ENCODE measurements around the gene CRACR2A. TPM values are rescaled to one million over a fixed set of nuclear protein-coding genes. Genes with fewer than 3 reads are reported as not detected.

CRACR2A gene
- total RNA-seq, 4 donors from 2014 or later: 1.2 to 7.9 (median 2.2) TPM

DNA sequence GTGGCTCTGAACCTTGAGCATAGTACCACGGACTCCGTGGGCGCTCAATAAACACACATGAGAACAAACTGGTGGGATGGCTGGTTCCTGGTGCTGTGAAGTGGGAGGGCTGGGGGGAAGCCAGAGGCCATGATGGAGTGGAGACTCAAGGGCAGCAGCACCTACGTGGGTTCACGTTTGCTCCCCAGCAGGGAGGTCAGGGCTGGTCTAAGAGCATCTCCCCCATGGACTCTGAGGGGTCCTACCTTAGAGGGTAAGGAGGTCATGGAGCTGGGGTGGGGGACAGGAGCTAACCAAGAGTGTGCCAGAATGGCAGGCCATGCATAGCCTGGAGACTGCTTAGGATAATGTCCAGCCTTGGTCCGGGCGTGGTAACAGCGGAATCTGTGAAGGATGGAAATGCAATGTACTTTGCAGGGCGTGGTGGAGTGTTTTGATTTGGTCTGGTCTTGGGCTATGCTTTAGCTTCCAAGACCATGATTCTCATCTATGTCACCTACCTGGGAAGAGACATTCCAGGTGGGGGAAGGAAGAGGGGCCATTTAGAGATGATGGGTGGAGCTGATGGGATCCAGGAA lies 158.9 kb downstream of the CRACR2A start:
- DNase-seq: no peak
- Histone ChIP-seq H3K27me3 (no peaks in the 10 kb centered on the region), H3K27ac (no peak overlapping the region), H3K4me3 (replicated peaks in 1 of 3) (no peak overlapping the region), H3K4me1 (peaks cover 0 to 15% of the 10 kb centered on the region in 2 donors), H3K36me3 (no peaks in the 10 kb centered on the region), H3K9me3 (no peaks in the 10 kb centered on the region)
- WGBS, 2 donors: 90 to 96% methylated on average over 9 of the region's 9 CpGs
- TF ChIP-seq POLR2A (IDR thresholded peaks at IDR 0.05): no peak
- TF ChIP-seq, protein P1, sequence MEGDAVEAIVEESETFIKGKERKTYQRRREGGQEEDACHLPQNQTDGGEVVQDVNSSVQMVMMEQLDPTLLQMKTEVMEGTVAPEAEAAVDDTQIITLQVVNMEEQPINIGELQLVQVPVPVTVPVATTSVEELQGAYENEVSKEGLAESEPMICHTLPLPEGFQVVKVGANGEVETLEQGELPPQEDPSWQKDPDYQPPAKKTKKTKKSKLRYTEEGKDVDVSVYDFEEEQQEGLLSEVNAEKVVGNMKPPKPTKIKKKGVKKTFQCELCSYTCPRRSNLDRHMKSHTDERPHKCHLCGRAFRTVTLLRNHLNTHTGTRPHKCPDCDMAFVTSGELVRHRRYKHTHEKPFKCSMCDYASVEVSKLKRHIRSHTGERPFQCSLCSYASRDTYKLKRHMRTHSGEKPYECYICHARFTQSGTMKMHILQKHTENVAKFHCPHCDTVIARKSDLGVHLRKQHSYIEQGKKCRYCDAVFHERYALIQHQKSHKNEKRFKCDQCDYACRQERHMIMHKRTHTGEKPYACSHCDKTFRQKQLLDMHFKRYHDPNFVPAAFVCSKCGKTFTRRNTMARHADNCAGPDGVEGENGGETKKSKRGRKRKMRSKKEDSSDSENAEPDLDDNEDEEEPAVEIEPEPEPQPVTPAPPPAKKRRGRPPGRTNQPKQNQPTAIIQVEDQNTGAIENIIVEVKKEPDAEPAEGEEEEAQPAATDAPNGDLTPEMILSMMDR (IDR thresholded peaks at IDR 0.05): no peak
- intact Hi-C loops (cut with DNase I): no loop called here

GRCh38 chr12:3592856-3593625 lies 159.9 kb downstream of the CRACR2A start:
- WGBS, 2 donors: 90 to 91% methylated on average over 30 of the region's 30 CpGs
- Histone ChIP-seq H3K27me3 (no peaks in the 10 kb centered on the region), H3K27ac (no peak overlapping the region), H3K36me3 (no peaks in the 10 kb centered on the region), H3K4me1 (peaks cover 0 to 8% of the 10 kb centered on the region in 2 donors), H3K4me3 (replicated peaks in 1 of 3) (no peak overlapping the region), H3K9me3 (no peaks in the 10 kb centered on the region)
- intact Hi-C loops (cut with DNase I): no loop called here
- no peak for DNase-seq
- TF ChIP-seq POLR2A (IDR thresholded peaks at IDR 0.05): no peak
- TF ChIP-seq, protein P1 (IDR thresholded peaks at IDR 0.05): no peak

DNA sequence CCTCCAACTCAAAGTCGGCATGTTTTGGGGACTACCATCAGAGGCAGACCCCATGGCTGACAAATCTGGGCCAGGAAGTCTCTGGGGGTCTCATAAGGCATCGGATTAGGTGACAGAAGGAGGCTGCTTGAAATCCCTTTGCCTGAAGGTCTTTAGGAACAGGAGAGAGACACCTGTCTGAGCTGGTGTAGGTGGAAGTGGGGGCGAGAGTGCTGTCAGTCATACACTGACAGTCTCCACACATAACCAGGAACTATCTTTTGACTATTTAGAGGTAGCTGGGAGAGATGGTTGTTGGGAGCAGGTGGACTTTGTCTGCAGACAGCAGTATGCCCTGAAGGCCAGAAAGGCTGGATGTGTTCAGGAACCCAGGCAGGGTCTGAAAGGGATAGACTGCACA lies 163.2 kb downstream of the CRACR2A start:
- WGBS, 2 donors: 93 to 100% methylated on average over 2 to 3 of the region's 3 CpGs
- Histone ChIP-seq H3K4me1 (no peaks in the 10 kb centered on the region), H3K27me3 (no peaks in the 10 kb centered on the region), H3K4me3 (replicated peaks in 1 of 3) (no peak overlapping the region), H3K36me3 (no peaks in the 10 kb centered on the region), H3K27ac (no peak overlapping the region), H3K9me3 (no peaks in the 10 kb centered on the region)
- DNase-seq: no peak
- intact Hi-C loops (cut with DNase I): no loop called here
- TF ChIP-seq, protein P1 (IDR thresholded peaks at IDR 0.05): no peak
- TF ChIP-seq POLR2A (IDR thresholded peaks at IDR 0.05): no peak

GRCh38 chr12:3587402-3588013 lies 165.4 kb downstream of the CRACR2A start:
- 68% methylated on average over 9 of the region's 9 CpGs for WGBS, 2 donors
- Histone ChIP-seq H3K27me3 (no peaks in the 10 kb centered on the region), H3K36me3 (no peaks in the 10 kb centered on the region), H3K9me3 (no peaks in the 10 kb centered on the region), H3K4me3 (replicated peaks in 1 of 3) (no peak overlapping the region), H3K4me1 (no peaks in the 10 kb centered on the region), H3K27ac (no peak overlapping the region)
- intact Hi-C loops (cut with DNase I): no loop called here
- DNase-seq: no peak
- TF ChIP-seq POLR2A (IDR thresholded peaks at IDR 0.05): no peak

GRCh38 chr12:3583656-3584334 lies 169.1 kb downstream of the CRACR2A start:
- no peaks in the 10 kb centered on the region for H3K36me3 ChIP-seq
- no peak overlapping the region for H3K27ac ChIP-seq
- H3K4me3 ChIP-seq (replicated peaks in 1 of 3): no peak overlapping the region
- intact Hi-C loops (cut with DNase I): no loop called here
- WGBS, 2 donors: 90 to 94% methylated on average over 8 of the region's 8 CpGs
- H3K9me3 ChIP-seq: no peaks in the 10 kb centered on the region
- no peaks in the 10 kb centered on the region for H3K27me3 ChIP-seq
- no peak for DNase-seq
- TF ChIP-seq, protein P1 (IDR thresholded peaks at IDR 0.05): no peak
- TF ChIP-seq POLR2A (IDR thresholded peaks at IDR 0.05): no peak
- no peaks in the 10 kb centered on the region for H3K4me1 ChIP-seq
